Glomerular visceral epithelial cell (primary cell): ENCODE measurements around the gene DOCK1.

Experiments
- DNase-seq: peaks from one replicate; pipeline ENCODE4 v3.0.0-alpha.2; 2016; ENCODE audit errors: extremely low spot score

Gene DOCK1

GRCh38 chr10:127081851-127082345 is 176.7 kb downstream of the DOCK1 start:
- DNase-seq, result no peak

GRCh38 chr10:127082651-127083050 is 177.4 kb downstream of the DOCK1 start:
- DNase-seq, result no peak

GRCh38 chr10:127085957-127086356 is 180.7 kb downstream of the DOCK1 start:
- no peak for DNase-seq

- DNase-seq, result no peak
Measured at GRCh38 chr10:127088908-127089307, 183.7 kb downstream of the DOCK1 start.

GRCh38 chr10:127089446-127089845 is 184.2 kb downstream of the DOCK1 start:
- DNase-seq, result no peak

GRCh38 chr10:127090138-127090537 is 184.9 kb downstream of the DOCK1 start:
- no peak for DNase-seq

- DNase-seq, result no peak
Measured at GRCh38 chr10:127091354-127091753, 186.1 kb downstream of the DOCK1 start.

GRCh38 chr10:127092916-127093315 is 187.7 kb downstream of the DOCK1 start:
- no peak for DNase-seq

GRCh38 chr10:127094984-127095383 is 189.8 kb downstream of the DOCK1 start:
- peak; percentile 4 for DNase-seq

GRCh38 chr10:127100983-127101615 is 195.9 kb downstream of the DOCK1 start:
- DNase-seq, result no peak

GRCh38 chr10:127102176-127102575 is 196.9 kb downstream of the DOCK1 start:
- DNase-seq, result no peak

- no peak for DNase-seq
Measured at GRCh38 chr10:127115100-127115499, 209.9 kb downstream of the DOCK1 start.

GRCh38 chr10:127117125-127117524 is 211.9 kb downstream of the DOCK1 start:
- peak; percentile 38 for DNase-seq

- no peak for DNase-seq
Measured at GRCh38 chr10:127118034-127118433, 212.8 kb downstream of the DOCK1 start.

GRCh38 chr10:127119936-127120335 is 214.7 kb downstream of the DOCK1 start:
- DNase-seq, result no peak

- no peak for DNase-seq
Measured at GRCh38 chr10:127122831-127123230, 217.6 kb downstream of the DOCK1 start.

GRCh38 chr10:127123626-127124025 is 218.4 kb downstream of the DOCK1 start:
- no peak for DNase-seq

- DNase-seq, result no peak
Measured at GRCh38 chr10:127125331-127125730, 220.1 kb downstream of the DOCK1 start.

- DNase-seq, result no peak
Measured at GRCh38 chr10:127127822-127128221, 222.6 kb downstream of the DOCK1 start.

GRCh38 chr10:127129104-127129503 is 223.9 kb downstream of the DOCK1 start:
- no peak for DNase-seq

- no peak for DNase-seq
Measured at GRCh38 chr10:127132451-127132850, 227.2 kb downstream of the DOCK1 start.

- no peak for DNase-seq
Measured at GRCh38 chr10:127133225-127133624, 228.0 kb downstream of the DOCK1 start.

GRCh38 chr10:127133672-127134500 is 228.7 kb downstream of the DOCK1 start:
- no peak for DNase-seq
